NCI-H524 treated with DMSO at 0.1 percent for 48 hours (cell line): Measurements from ENCODE around the gene ZBTB38.

Experiments used
- DNase-seq: peaks from one replicate; lab custom pipeline; 2025; lab: John Stamatoyannopoulos, UW

The ZBTB38 gene

GRCh38 chr3:141341536-141341935, 26.8 kb upstream of the ZBTB38 start:
- DNase-seq: no peak

GRCh38 chr3:141342386-141342785, 25.9 kb upstream of the ZBTB38 start:
- no peak for DNase-seq

- no peak for DNase-seq
Measured at GRCh38 chr3:141343077-141343476, 25.2 kb upstream of the ZBTB38 start.

- no peak for DNase-seq
Measured at GRCh38 chr3:141343865-141344271, 24.4 kb upstream of the ZBTB38 start.

GRCh38 chr3:141345528-141345927, 22.8 kb upstream of the ZBTB38 start:
- DNase-seq: no peak

- no peak for DNase-seq
Measured at GRCh38 chr3:141346007-141346406, 22.3 kb upstream of the ZBTB38 start.

GRCh38 chr3:141346418-141346817, 21.9 kb upstream of the ZBTB38 start:
- no peak for DNase-seq

GRCh38 chr3:141346839-141347238, 21.5 kb upstream of the ZBTB38 start:
- no peak for DNase-seq

- no peak for DNase-seq
Measured at GRCh38 chr3:141348837-141349236, 19.5 kb upstream of the ZBTB38 start.

- DNase-seq: no peak
Measured at GRCh38 chr3:141349711-141350110, 18.6 kb upstream of the ZBTB38 start.

- no peak for DNase-seq
Measured at GRCh38 chr3:141350666-141351065, 17.6 kb upstream of the ZBTB38 start.

GRCh38 chr3:141352262-141352984, 15.9 kb upstream of the ZBTB38 start:
- DNase-seq: no peak

GRCh38 chr3:141353652-141354495, 14.4 kb upstream of the ZBTB38 start:
- DNase-seq: no peak

- DNase-seq: no peak
Measured at GRCh38 chr3:141354517-141354916, 13.8 kb upstream of the ZBTB38 start.

- DNase-seq: no peak
Measured at GRCh38 chr3:141355242-141355641, 13.1 kb upstream of the ZBTB38 start.

GRCh38 chr3:141356046-141356445, 12.3 kb upstream of the ZBTB38 start:
- DNase-seq: no peak

GRCh38 chr3:141360888-141361598, 7.3 kb upstream of the ZBTB38 start:
- DNase-seq: no peak

GRCh38 chr3:141362736-141363135, 5.6 kb upstream of the ZBTB38 start:
- no peak for DNase-seq

GRCh38 chr3:141365201-141365600, 3.1 kb upstream of the ZBTB38 start:
- DNase-seq: no peak

GRCh38 chr3:141366285-141367037, 1.8 kb upstream of the ZBTB38 start:
- DNase-seq: no peak

- DNase-seq: no peak
Measured at GRCh38 chr3:141367038-141367730, 1.1 kb upstream of the ZBTB38 start.
